SU-DHL-6 (cell line): ENCODE data around the gene PRR35.

ENCODE experiments used
- H2AFZ ChIP-seq: fragments of 200-600 bp; sonication (generic); 2 replicates; pipeline ENCODE4 v1.6.1; 2014; ENCODE audit warnings: low read depth, mild to moderate bottlenecking, moderate library complexity, mixed read lengths, antibody characterized with exemption, low read length; ENCODE audit not compliant: severe bottlenecking
- H3F3A ChIP-seq: fragments of 200-600 bp; shearing (Covaris generic); 2 replicates; pipeline ENCODE4 v1.6.0; 2016; ENCODE audit warnings: antibody characterized with exemption, mild to moderate bottlenecking; ENCODE audit not compliant: insufficient read depth
- H3K27ac ChIP-seq: fragments of 200-600 bp; sonication (generic); 2 replicates; pipeline ENCODE4 v1.5.1; 2016; ENCODE audit warnings: low read depth, mild to moderate bottlenecking, low read length, moderate library complexity, mixed read lengths
- H3K27me3 ChIP-seq: fragments of 200-600 bp; sonication (generic), shearing (Covaris generic); 2 replicates; pipeline ENCODE4 v1.6.0; 2014; ENCODE audit warnings: mild to moderate bottlenecking, low read length
- H3K36me3 ChIP-seq: fragments of 200-600 bp; sonication (generic); 2 replicates; pipeline ENCODE4 v1.6.1; 2014; ENCODE audit warnings: mild to moderate bottlenecking, low read length, mixed read lengths
- H3K4me2 ChIP-seq: fragments of 300-600, 200-600 bp; shearing (Covaris generic), sonication (generic); 2 replicates; pipeline ENCODE4 v1.6.0; 2014; ENCODE audit warnings: low read length, low read depth, mild to moderate bottlenecking; ENCODE audit not compliant: poor library complexity, severe bottlenecking
- H3K4me3 ChIP-seq: fragments of 200-600 bp; sonication (generic); 2 replicates; pipeline ENCODE4 v1.5.1; 2014; ENCODE audit warnings: antibody characterized with exemption, low read length, mild to moderate bottlenecking, mixed read lengths; ENCODE audit not compliant: insufficient read depth, poor library complexity, severe bottlenecking
- H3K79me2 ChIP-seq: fragments of 200-600 bp; sonication (generic); 2 replicates; pipeline ENCODE4 v1.6.1; 2014; ENCODE audit warnings: mild to moderate bottlenecking, low read length, moderate library complexity; ENCODE audit not compliant: insufficient read depth
- H3K9ac ChIP-seq: fragments of 200-600 bp; sonication (generic); 2 replicates; pipeline ENCODE4 v1.7.0; 2014; ENCODE audit warnings: mild to moderate bottlenecking, low read length
- H3K9me2 ChIP-seq: fragments of 200-600 bp; sonication (generic); replicated peaks from 2 replicates; pipeline ENCODE4 v1.6.1; 2014; ENCODE audit warnings: low read length; ENCODE audit not compliant: insufficient read depth
- H3K9me3 ChIP-seq: fragments of 200-600 bp; sonication (generic); 2 replicates; pipeline ENCODE4 v1.6.1; 2014; ENCODE audit warnings: low read length, mixed read lengths; ENCODE audit not compliant: insufficient read depth
- H4K20me1 ChIP-seq: fragments of 200-600 bp; sonication (generic); 2 replicates; pipeline ENCODE4 v1.6.1; 2014; ENCODE audit warnings: low read depth, mild to moderate bottlenecking, antibody characterized with exemption, low read length, moderate library complexity, mixed read lengths
- EZH2phosphoT487 ChIP-seq: fragments of 200-600 bp; sonication (generic), shearing (Covaris generic); conservative IDR thresholded peaks from 2 replicates; pipeline ENCODE4 v1.6.1; 2018; ENCODE audit warnings: mild to moderate bottlenecking, antibody characterized with exemption, low read length, moderate library complexity, mixed read lengths
- TF ChIP-seq, protein P1 (sequence below): fragments of 200-600 bp; sonication (generic); IDR thresholded peaks from one replicate; pipeline ENCODE4 v1.5.1; 2017; ENCODE audit warnings: antibody characterized with exemption, mild to moderate bottlenecking, low read length, moderate library complexity; ENCODE audit not compliant: insufficient read depth, poor library complexity, severe bottlenecking

The PRR35 gene

DNA sequence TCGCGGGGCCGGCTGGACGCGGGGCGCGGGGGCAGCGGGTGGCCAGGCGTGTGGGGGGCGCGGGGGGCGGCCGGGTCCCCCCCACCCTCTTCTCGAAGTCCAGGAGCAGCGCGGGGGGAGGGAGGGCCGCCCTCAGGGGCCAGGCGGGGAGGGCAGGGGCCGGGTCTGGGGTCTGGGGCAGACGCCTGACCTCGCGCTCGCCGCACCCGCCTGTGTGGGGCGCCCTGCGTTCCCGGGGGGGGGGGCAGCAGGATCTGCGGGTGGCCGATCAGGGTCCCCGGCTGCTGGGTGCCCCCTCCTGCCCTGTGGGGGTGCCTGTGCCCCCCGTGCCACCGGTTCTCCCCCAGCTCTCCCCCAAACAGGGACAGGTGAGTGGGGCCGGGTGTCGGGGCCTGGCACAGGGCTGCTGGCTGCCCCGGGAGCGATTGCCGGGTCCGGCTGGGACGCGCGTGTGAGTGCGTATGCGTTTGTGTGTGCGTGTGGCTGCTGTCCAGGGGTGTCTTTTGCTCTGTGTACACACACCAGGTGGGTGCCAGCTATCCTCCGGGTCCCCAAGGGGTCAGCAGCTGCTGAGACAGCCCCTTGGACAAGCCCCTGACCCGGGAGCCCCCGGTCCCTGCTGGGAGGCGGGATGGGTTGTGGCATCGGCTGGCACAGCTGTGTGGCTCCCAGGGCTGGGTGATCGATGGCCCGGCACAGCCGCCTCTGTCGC is 663 bp downstream of the PRR35 start:
- Histone ChIP-seq H3K27ac (no peak overlapping the region), H3K36me3 (no peaks in the 10 kb centered on the region), H3K9me2 (no peaks in the 10 kb centered on the region), H3K9ac (no peak overlapping the region), H4K20me1 (no peaks in the 10 kb centered on the region), H3K4me3 (no peak overlapping the region), H2AFZ (no peak overlapping the region), H3K79me2 (no peaks in the 10 kb centered on the region), H3K4me2 (no peak overlapping the region), H3F3A (no peaks in the 10 kb centered on the region), H3K9me3 (no peaks in the 10 kb centered on the region), H3K27me3 (no peaks in the 10 kb centered on the region)
- TF ChIP-seq, protein P1, sequence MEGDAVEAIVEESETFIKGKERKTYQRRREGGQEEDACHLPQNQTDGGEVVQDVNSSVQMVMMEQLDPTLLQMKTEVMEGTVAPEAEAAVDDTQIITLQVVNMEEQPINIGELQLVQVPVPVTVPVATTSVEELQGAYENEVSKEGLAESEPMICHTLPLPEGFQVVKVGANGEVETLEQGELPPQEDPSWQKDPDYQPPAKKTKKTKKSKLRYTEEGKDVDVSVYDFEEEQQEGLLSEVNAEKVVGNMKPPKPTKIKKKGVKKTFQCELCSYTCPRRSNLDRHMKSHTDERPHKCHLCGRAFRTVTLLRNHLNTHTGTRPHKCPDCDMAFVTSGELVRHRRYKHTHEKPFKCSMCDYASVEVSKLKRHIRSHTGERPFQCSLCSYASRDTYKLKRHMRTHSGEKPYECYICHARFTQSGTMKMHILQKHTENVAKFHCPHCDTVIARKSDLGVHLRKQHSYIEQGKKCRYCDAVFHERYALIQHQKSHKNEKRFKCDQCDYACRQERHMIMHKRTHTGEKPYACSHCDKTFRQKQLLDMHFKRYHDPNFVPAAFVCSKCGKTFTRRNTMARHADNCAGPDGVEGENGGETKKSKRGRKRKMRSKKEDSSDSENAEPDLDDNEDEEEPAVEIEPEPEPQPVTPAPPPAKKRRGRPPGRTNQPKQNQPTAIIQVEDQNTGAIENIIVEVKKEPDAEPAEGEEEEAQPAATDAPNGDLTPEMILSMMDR, result no peak
- TF ChIP-seq EZH2phosphoT487, result no peak

DNA sequence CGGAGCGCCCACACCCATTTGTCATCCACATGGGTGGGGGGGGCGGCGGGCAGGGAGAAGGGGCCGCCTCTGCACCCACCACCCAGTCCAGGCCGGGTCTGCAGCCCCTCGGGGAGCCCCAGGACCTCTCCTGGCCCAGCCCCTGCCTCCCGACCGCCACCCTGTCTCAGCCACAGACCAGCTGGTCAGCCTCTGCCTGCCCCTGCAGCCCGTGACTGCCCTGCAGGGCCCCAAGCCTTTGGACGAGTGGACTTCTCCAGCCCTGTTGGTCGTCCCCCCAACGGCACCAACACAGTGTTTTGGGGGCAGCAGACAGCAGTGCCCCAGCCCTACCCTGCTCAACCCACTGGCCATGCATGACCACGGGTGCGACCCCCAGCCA is 1.2 kb downstream of the PRR35 start:
- no peak overlapping the region for H3K27ac ChIP-seq
- H3F3A ChIP-seq, result no peaks in the 10 kb centered on the region
- H3K9ac ChIP-seq, result no peak overlapping the region
- TF ChIP-seq, protein P1, result no peak
- TF ChIP-seq EZH2phosphoT487, result no peak
- no peaks in the 10 kb centered on the region for H3K9me3 ChIP-seq
- H3K4me2 ChIP-seq, result no peak overlapping the region
- H3K9me2 ChIP-seq, result no peaks in the 10 kb centered on the region
- H3K36me3 ChIP-seq, result no peaks in the 10 kb centered on the region
- H2AFZ ChIP-seq, result no peak overlapping the region
- H3K79me2 ChIP-seq, result no peaks in the 10 kb centered on the region
- no peaks in the 10 kb centered on the region for H4K20me1 ChIP-seq
- H3K27me3 ChIP-seq, result no peaks in the 10 kb centered on the region
- no peak overlapping the region for H3K4me3 ChIP-seq

DNA sequence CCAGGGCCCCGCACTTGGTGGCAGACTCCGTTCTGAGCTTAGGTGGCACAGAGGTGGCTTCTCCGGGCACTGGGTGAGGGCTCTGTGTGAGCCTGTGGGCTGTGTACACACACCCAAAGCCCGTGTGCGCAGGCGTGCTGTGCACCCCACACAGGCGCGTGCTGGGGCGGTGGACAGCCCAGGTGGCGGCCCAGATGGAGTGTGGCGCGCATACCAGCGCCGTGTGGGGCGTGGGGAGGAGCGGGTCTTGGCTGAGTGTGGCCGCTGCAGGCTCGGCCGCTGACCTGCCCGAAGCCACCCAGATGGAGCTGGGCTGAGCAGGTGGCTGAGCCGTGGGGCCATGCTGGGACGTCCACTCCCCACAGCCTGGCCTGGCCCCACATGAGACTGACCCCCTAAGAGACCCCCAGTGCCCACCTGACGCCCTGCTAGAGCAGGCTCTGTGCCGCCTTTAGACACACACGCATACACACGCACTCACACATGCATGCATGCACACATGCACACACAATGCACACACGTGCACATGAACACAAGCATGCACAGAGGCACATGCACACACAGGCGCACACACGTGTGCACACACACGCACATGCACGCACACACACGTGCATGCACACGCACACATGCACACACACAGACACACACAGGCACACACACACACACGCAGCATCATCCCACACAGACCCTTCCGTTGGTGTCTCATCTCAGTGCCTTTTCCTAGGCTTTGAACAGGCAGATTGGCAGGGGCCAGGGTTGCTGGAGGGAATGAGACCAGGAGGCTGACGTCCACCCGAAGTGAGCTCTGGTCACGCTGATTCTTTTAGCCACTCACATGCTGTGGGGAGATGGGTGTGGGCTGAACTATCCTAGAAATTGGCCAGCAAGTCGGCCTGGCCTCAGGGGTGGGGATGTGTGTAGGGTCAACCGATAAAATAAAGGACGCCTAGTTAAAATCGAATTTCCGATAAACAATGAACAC is 2.1 kb downstream of the PRR35 start:
- H3K4me2 ChIP-seq, result no peak overlapping the region
- no peak overlapping the region for H3K9ac ChIP-seq
- H3K9me3 ChIP-seq, result no peaks in the 10 kb centered on the region
- no peaks in the 10 kb centered on the region for H4K20me1 ChIP-seq
- H3K79me2 ChIP-seq, result no peaks in the 10 kb centered on the region
- no peaks in the 10 kb centered on the region for H3F3A ChIP-seq
- no peak overlapping the region for H3K4me3 ChIP-seq
- TF ChIP-seq, protein P1, result no peak
- no peak for TF ChIP-seq EZH2phosphoT487
- H2AFZ ChIP-seq, result no peak overlapping the region
- no peaks in the 10 kb centered on the region for H3K9me2 ChIP-seq
- H3K36me3 ChIP-seq, result no peaks in the 10 kb centered on the region
- H3K27ac ChIP-seq, result no peak overlapping the region
- no peaks in the 10 kb centered on the region for H3K27me3 ChIP-seq
